GM06990 (cell line): ENCODE results near the gene ACTR6.

Source experiments
- DNase-seq: peaks from one replicate; pipeline ENCODE4 v3.0.0-alpha.2; 2011; ENCODE audit not compliant: insufficient read length; ENCODE audit errors: extremely low read depth
- H3K27me3 ChIP-seq: replicated peaks from 2 replicates; pipeline ENCODE4 v1.6.0; 2011; ENCODE audit warnings: low read length; ENCODE audit not compliant: control insufficient read depth, insufficient read depth
- H3K36me3 ChIP-seq: 2 replicates; pipeline ENCODE4 v1.5.1; 2011; ENCODE audit warnings: low read length; ENCODE audit not compliant: control insufficient read depth, insufficient read depth
- H3K4me3 ChIP-seq: replicated peaks from 2 replicates; pipeline ENCODE4 v1.5.1; 2011; ENCODE audit warnings: low read depth, mild to moderate bottlenecking, control low read depth, low read length
- TF ChIP-seq, protein P1 (sequence below): IDR thresholded peaks from 2 replicates; pipeline ENCODE4 v1.5.1; 2011; ENCODE audit warnings: low read length, control low read depth, mild to moderate bottlenecking, inconsistent platforms; ENCODE audit not compliant: insufficient read depth, poor library complexity, severe bottlenecking

Gene ACTR6

DNA sequence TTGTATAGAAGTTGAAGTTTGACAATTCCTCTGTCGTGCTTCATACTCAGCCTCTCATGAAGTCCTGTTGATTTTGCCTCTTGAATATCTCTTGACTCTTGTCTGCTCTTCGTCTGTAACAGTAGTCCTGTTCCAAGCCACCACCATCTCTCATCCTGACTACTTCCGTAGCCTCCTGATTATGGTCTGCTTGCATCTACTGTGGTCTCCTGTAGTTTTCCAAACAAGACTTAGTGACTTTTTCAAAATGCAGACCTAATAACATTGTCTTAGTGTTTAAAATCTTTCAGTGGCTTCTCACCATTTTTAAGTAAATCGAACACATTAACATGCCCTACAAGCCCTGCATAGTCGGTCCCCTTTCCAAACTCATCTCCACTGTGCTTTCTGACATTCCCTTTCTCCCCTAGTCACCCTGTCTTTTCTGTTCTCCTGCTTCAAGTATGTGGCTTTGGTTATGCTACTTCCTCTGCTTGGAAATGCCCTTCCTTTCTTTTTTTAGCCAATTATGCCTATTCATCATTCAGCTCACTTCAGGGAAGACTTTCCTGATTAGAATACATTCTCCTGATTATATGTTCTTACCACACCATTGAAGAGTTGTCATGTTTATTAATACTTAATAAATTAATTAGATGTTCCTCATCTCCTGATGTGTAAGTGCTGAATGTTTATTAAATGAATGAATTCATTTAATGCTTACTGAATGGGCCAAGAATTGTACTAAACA is 68.4 kb downstream of the ACTR6 start:
- no peak for DNase-seq
- no peaks in the 10 kb centered on the region for H3K36me3 ChIP-seq
- TF ChIP-seq, protein P1, sequence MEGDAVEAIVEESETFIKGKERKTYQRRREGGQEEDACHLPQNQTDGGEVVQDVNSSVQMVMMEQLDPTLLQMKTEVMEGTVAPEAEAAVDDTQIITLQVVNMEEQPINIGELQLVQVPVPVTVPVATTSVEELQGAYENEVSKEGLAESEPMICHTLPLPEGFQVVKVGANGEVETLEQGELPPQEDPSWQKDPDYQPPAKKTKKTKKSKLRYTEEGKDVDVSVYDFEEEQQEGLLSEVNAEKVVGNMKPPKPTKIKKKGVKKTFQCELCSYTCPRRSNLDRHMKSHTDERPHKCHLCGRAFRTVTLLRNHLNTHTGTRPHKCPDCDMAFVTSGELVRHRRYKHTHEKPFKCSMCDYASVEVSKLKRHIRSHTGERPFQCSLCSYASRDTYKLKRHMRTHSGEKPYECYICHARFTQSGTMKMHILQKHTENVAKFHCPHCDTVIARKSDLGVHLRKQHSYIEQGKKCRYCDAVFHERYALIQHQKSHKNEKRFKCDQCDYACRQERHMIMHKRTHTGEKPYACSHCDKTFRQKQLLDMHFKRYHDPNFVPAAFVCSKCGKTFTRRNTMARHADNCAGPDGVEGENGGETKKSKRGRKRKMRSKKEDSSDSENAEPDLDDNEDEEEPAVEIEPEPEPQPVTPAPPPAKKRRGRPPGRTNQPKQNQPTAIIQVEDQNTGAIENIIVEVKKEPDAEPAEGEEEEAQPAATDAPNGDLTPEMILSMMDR: no peak
- H3K4me3 ChIP-seq: peak overlapping the region; percentile 89
- no peaks in the 10 kb centered on the region for H3K27me3 ChIP-seq

DNA sequence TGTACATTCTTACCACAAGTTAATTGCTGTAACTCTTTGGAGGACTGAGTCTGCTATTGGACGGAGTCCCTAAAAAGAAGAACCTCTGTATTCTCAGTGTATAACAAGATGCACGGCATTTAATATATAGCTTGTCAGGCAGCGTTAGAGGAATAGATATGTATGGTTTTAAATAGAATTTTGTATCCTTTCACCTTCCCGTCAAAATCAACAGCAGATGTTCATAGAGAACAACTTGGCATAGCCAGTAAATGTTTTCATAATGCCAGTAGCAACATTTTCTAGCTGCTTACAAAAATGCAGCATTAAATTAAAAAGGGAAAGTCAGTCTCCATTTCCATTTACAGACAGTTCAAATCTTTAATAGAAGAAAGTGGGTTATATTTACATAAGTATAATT is 73.2 kb downstream of the ACTR6 start:
- TF ChIP-seq, protein P1: no peak
- H3K36me3 ChIP-seq: no peaks in the 10 kb centered on the region
- no peak for DNase-seq
- H3K27me3 ChIP-seq: no peaks in the 10 kb centered on the region
- H3K4me3 ChIP-seq: no peak overlapping the region
